Central memory CD8-positive, alpha-beta T cell (primary cell): ENCODE data around the gene GMIP.
"Not testable (repeated sequence)": the region's sequence is repeated elsewhere in the genome, so short reads cannot be mapped to it uniquely, and the experiment has no call there.

ENCODE experiments used
- ATAC-seq: fragments of 150-1000 bp; cut with Tn5 transposase; replicated peaks from 2 replicates; pipeline ENCODE4 v1.10.0; 2022; ENCODE audit warnings: mild to moderate bottlenecking, moderate FRiP score, moderate number of reproducible peaks; ENCODE audit not compliant: poor library complexity, severe bottlenecking; ENCODE audit errors: extremely low read depth
- DNase-seq, 2 donors: peaks; one replicate each; pipeline ENCODE4 v3.0.0; 2021; ENCODE audit warnings: low spot score in 2 of 2
- H3K27ac Mint-ChIP-seq: one replicate; pipeline ENCODE4 v1.8.0; 2022; ENCODE audit warnings: low read depth, mild to moderate bottlenecking, moderate library complexity, mixed read lengths
- H3K27me3 Mint-ChIP-seq: one replicate; pipeline ENCODE4 v1.8.0; 2022; ENCODE audit warnings: mixed read lengths
- H3K36me3 Mint-ChIP-seq: one replicate; pipeline ENCODE4 v1.8.0; 2022; ENCODE audit warnings: mild to moderate bottlenecking, moderate library complexity, mixed read lengths; ENCODE audit not compliant: insufficient read depth
- H3K4me1 Mint-ChIP-seq: one replicate; pipeline ENCODE4 v1.8.0; 2022; ENCODE audit warnings: mixed read lengths
- H3K4me3 Mint-ChIP-seq: one replicate; pipeline ENCODE4 v1.8.0; 2022; ENCODE audit warnings: mild to moderate bottlenecking, moderate library complexity, mixed read lengths
- H3K9me3 Mint-ChIP-seq: one replicate; pipeline ENCODE4 v1.8.0; 2022; ENCODE audit warnings: mixed read lengths

GMIP gene

GRCh38 chr19:19606021-19606420, 37.4 kb downstream of the GMIP start:
- H3K27ac Mint-ChIP-seq = peak overlapping the region; percentile 77
- H3K9me3 Mint-ChIP-seq = no peaks in the 10 kb centered on the region
- peak overlapping the region; percentile 25 for H3K4me3 Mint-ChIP-seq
- H3K36me3 Mint-ChIP-seq = peaks cover 11% of the 10 kb centered on the region
- H3K27me3 Mint-ChIP-seq = no peaks in the 10 kb centered on the region
- ATAC-seq (peak; percentile 79), DNase-seq (peak in 1 of 2 donors; percentile 26)
- H3K4me1 Mint-ChIP-seq = peaks cover 43% of the 10 kb centered on the region

- H3K4me1 Mint-ChIP-seq = peaks cover 51% of the 10 kb centered on the region
- ATAC-seq (no peak), DNase-seq (no peak)
- peaks cover 10% of the 10 kb centered on the region for H3K36me3 Mint-ChIP-seq
- peak overlapping the region; percentile 87 for H3K27ac Mint-ChIP-seq
- no peaks in the 10 kb centered on the region for H3K27me3 Mint-ChIP-seq
- H3K4me3 Mint-ChIP-seq = peak overlapping the region; percentile 8
- H3K9me3 Mint-ChIP-seq = no peaks in the 10 kb centered on the region
These were observed 40.6 kb downstream of the GMIP start for GRCh38 chr19:19602713-19603324.

- Mint-ChIP-seq H3K36me3 (peaks cover 14% of the 10 kb centered on the region), H3K4me1 (peaks cover 57% of the 10 kb centered on the region), H3K27me3 (no peaks in the 10 kb centered on the region), H3K9me3 (no peaks in the 10 kb centered on the region), H3K27ac (peak overlapping the region; percentile 87), H3K4me3 (peak overlapping the region; percentile 40)
- ATAC-seq (no peak), DNase-seq (no peak)
These were observed 41.2 kb downstream of the GMIP start for GRCh38 chr19:19602136-19602712.

- ATAC-seq = no peak
- no peak for DNase-seq
- Mint-ChIP-seq H3K4me1 (peaks cover 50% of the 10 kb centered on the region), H3K9me3 (no peaks in the 10 kb centered on the region), H3K36me3 (peaks cover 12% of the 10 kb centered on the region), H3K27ac (peak overlapping the region; percentile 87), H3K27me3 (no peaks in the 10 kb centered on the region), H3K4me3 (peak overlapping the region; percentile 40)
These were observed 42.6 kb downstream of the GMIP start for GRCh38 chr19:19600793-19601330.

- Mint-ChIP-seq H3K4me3 (peak overlapping the region; percentile 78), H3K27ac (peak overlapping the region; percentile 97)
- H3K9me3 Mint-ChIP-seq = not testable (repeated sequence)
These were observed 44.6 kb downstream of the GMIP start for GRCh38 chr19:19598728-19599451.

GRCh38 chr19:19597809-19598306, 45.6 kb downstream of the GMIP start:
- Mint-ChIP-seq H3K27me3 (no peaks in the 10 kb centered on the region), H3K9me3 (no peaks in the 10 kb centered on the region), H3K36me3 (peaks cover 20% of the 10 kb centered on the region), H3K4me1 (peaks cover 43% of the 10 kb centered on the region), H3K4me3 (peak overlapping the region; percentile 78), H3K27ac (peak overlapping the region; percentile 97)
- DNase-seq = peak in 1 of 2 donors; percentile 73
- ATAC-seq = peak; percentile 79

More at GRCh38 chr19:19598728-19599451, 44.6 kb downstream of the GMIP start:
- Mint-ChIP-seq H3K4me1 (peaks cover 50% of the 10 kb centered on the region), H3K36me3 (peaks cover 16% of the 10 kb centered on the region)
- ATAC-seq (peak; percentile 79), DNase-seq (peak; percentile 42 to 70)
- H3K27me3 Mint-ChIP-seq = not testable (repeated sequence)

GRCh38 chr19:19595171-19595701, 48.2 kb downstream of the GMIP start:
- H3K4me1 Mint-ChIP-seq = peaks cover 37% of the 10 kb centered on the region

GRCh38 chr19:19594381-19594780, 49.1 kb downstream of the GMIP start:
- Mint-ChIP-seq H3K27ac (peak overlapping the region; percentile 41), H3K4me3 (no peak overlapping the region), H3K4me1 (peaks cover 41% of the 10 kb centered on the region), H3K27me3 (no peaks in the 10 kb centered on the region), H3K36me3 (peaks cover 29% of the 10 kb centered on the region), H3K9me3 (no peaks in the 10 kb centered on the region)
- ATAC-seq (no peak), DNase-seq (no peak)

More at GRCh38 chr19:19595171-19595701, 48.2 kb downstream of the GMIP start:
- H3K27ac Mint-ChIP-seq = peak overlapping the region; percentile 97
- no peaks in the 10 kb centered on the region for H3K9me3 Mint-ChIP-seq
- no peaks in the 10 kb centered on the region for H3K27me3 Mint-ChIP-seq
- no peak for ATAC-seq
- H3K4me3 Mint-ChIP-seq = no peak overlapping the region
- no peak for DNase-seq
- peaks cover 24% of the 10 kb centered on the region for H3K36me3 Mint-ChIP-seq

- ATAC-seq (no peak), DNase-seq (no peak)
- peaks cover 24% of the 10 kb centered on the region for H3K36me3 Mint-ChIP-seq
- no peaks in the 10 kb centered on the region for H3K27me3 Mint-ChIP-seq
- H3K4me3 Mint-ChIP-seq = no peak overlapping the region
- no peaks in the 10 kb centered on the region for H3K9me3 Mint-ChIP-seq
- peaks cover 33% of the 10 kb centered on the region for H3K4me1 Mint-ChIP-seq
- no peak overlapping the region for H3K27ac Mint-ChIP-seq
These were observed 50.8 kb downstream of the GMIP start for GRCh38 chr19:19592690-19593089.

- H3K36me3 Mint-ChIP-seq = peaks cover 21% of the 10 kb centered on the region
- no peaks in the 10 kb centered on the region for H3K27me3 Mint-ChIP-seq
- no peaks in the 10 kb centered on the region for H3K9me3 Mint-ChIP-seq
- peak overlapping the region; percentile 45 for H3K4me3 Mint-ChIP-seq
- peak overlapping the region; percentile 91 for H3K27ac Mint-ChIP-seq
- H3K4me1 Mint-ChIP-seq = peaks cover 27% of the 10 kb centered on the region
- peak; percentile 96 for ATAC-seq
- peak; percentile 25 to 52 for DNase-seq
These were observed 52.2 kb downstream of the GMIP start for GRCh38 chr19:19591133-19591825.

GRCh38 chr19:19588546-19588945, 54.9 kb downstream of the GMIP start:
- ATAC-seq = no peak
- Mint-ChIP-seq H3K9me3 (no peaks in the 10 kb centered on the region), H3K27me3 (no peaks in the 10 kb centered on the region), H3K4me1 (peaks cover 27% of the 10 kb centered on the region), H3K4me3 (no peak overlapping the region), H3K36me3 (peaks cover 21% of the 10 kb centered on the region), H3K27ac (peak overlapping the region; percentile 91)
- DNase-seq = no peak

GRCh38 chr19:19587771-19588170, 55.7 kb downstream of the GMIP start:
- H3K27me3 Mint-ChIP-seq = no peaks in the 10 kb centered on the region
- ATAC-seq (no peak), DNase-seq (no peak)
- H3K9me3 Mint-ChIP-seq = no peaks in the 10 kb centered on the region
- H3K36me3 Mint-ChIP-seq = peaks cover 18% of the 10 kb centered on the region
- H3K27ac Mint-ChIP-seq = no peak overlapping the region
- H3K4me3 Mint-ChIP-seq = no peak overlapping the region
- peaks cover 27% of the 10 kb centered on the region for H3K4me1 Mint-ChIP-seq
